Measurements from ENCODE around the gene HIVEP3.

HIVEP3 gene

GRCh38 chr1:41640756-41641474 lies 277.8 kb downstream of the HIVEP3 start:
- Histone ChIP-seq H3K9me3 (ENCODE audit: insufficient read depth, low read depth, low read length) (no peaks in the 10 kb centered on the region), H3K27me3 (ENCODE audit: insufficient read depth, low read length, poor library complexity, severe bottlenecking) (no peaks in the 10 kb centered on the region), H3K4me2 (ENCODE audit: low read depth, low read length, poor library complexity, severe bottlenecking) (no peak overlapping the region), H3K79me2 (ENCODE audit: insufficient read depth, low read length) (no peaks in the 10 kb centered on the region), H2AFZ (ENCODE audit: low read length) (no peak overlapping the region), H3F3A (ENCODE audit: low read depth) (no peaks in the 10 kb centered on the region), H3K4me3 (ENCODE audit: low read length, poor library complexity, severe bottlenecking) (no peak overlapping the region), H3K9me2 (replicated peaks; ENCODE audit: low read depth, low read length) (no peaks in the 10 kb centered on the region), H4K20me1 (ENCODE audit: insufficient read depth, low read length, poor library complexity, severe bottlenecking) (no peaks in the 10 kb centered on the region), H3K36me3 (ENCODE audit: insufficient read depth, low read length) (no peaks in the 10 kb centered on the region), H3K9ac (ENCODE audit: low read depth, low read length, poor library complexity, severe bottlenecking) (no peak overlapping the region), H3K4me1 (ENCODE audit: insufficient read depth, low read length, poor library complexity, severe bottlenecking) (peaks cover 9% of the 10 kb centered on the region)
- TF ChIP-seq, protein P1, sequence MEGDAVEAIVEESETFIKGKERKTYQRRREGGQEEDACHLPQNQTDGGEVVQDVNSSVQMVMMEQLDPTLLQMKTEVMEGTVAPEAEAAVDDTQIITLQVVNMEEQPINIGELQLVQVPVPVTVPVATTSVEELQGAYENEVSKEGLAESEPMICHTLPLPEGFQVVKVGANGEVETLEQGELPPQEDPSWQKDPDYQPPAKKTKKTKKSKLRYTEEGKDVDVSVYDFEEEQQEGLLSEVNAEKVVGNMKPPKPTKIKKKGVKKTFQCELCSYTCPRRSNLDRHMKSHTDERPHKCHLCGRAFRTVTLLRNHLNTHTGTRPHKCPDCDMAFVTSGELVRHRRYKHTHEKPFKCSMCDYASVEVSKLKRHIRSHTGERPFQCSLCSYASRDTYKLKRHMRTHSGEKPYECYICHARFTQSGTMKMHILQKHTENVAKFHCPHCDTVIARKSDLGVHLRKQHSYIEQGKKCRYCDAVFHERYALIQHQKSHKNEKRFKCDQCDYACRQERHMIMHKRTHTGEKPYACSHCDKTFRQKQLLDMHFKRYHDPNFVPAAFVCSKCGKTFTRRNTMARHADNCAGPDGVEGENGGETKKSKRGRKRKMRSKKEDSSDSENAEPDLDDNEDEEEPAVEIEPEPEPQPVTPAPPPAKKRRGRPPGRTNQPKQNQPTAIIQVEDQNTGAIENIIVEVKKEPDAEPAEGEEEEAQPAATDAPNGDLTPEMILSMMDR (conservative IDR thresholded peaks at IDR 0.05; ENCODE audit: low read length), result no peak
- no peak for TF ChIP-seq EZH2phosphoT487 (IDR thresholded peaks at IDR 0.05; ENCODE audit: borderline replicate concordance)

DNA sequence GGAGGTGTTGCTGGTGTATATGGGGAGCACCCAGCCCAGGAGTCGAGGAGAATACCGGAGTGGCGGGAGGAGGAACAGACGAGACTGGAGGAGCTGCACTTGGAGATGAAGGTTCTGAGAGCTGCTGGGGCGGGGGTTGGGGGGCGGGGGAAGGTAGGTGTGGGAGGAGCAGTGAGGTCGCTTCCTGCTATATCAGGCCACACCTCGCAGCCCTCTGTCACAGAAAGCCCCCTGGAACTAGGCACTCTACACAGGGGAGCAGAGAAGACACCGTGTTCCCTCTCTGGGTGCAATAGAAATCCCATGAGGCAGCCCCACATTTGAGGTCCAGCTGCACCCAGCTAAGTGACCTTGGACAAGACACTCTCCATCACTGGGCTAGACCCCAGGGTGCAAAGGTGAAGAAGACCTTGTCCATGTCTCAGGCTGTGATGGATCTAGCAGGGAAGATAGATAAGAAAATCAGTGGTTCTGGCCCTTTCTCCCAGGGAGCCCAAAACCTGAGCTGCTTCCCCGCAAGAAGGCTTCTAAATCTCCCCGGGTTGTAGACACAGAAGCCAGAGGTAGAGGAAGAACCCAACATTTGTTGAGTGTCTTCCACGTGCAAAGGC lies 278.5 kb downstream of the HIVEP3 start:
- Histone ChIP-seq H3F3A (ENCODE audit: low read depth) (no peaks in the 10 kb centered on the region), H3K36me3 (ENCODE audit: insufficient read depth, low read length) (no peaks in the 10 kb centered on the region), H3K9me3 (ENCODE audit: insufficient read depth, low read depth, low read length) (no peaks in the 10 kb centered on the region), H4K20me1 (ENCODE audit: insufficient read depth, low read length, poor library complexity, severe bottlenecking) (no peaks in the 10 kb centered on the region), H3K79me2 (ENCODE audit: insufficient read depth, low read length) (no peaks in the 10 kb centered on the region), H3K9ac (ENCODE audit: low read depth, low read length, poor library complexity, severe bottlenecking) (no peak overlapping the region), H3K27me3 (ENCODE audit: insufficient read depth, low read length, poor library complexity, severe bottlenecking) (no peaks in the 10 kb centered on the region), H3K9me2 (replicated peaks; ENCODE audit: low read depth, low read length) (no peaks in the 10 kb centered on the region), H3K4me3 (ENCODE audit: low read length, poor library complexity, severe bottlenecking) (no peak overlapping the region), H3K4me1 (ENCODE audit: insufficient read depth, low read length, poor library complexity, severe bottlenecking) (peaks cover 9% of the 10 kb centered on the region), H2AFZ (ENCODE audit: low read length) (no peak overlapping the region), H3K4me2 (ENCODE audit: low read depth, low read length, poor library complexity, severe bottlenecking) (no peak overlapping the region)
- TF ChIP-seq, protein P1 (conservative IDR thresholded peaks at IDR 0.05; ENCODE audit: low read length), result no peak
- TF ChIP-seq EZH2phosphoT487 (IDR thresholded peaks at IDR 0.05; ENCODE audit: borderline replicate concordance), result no peak

- Histone ChIP-seq H2AFZ (ENCODE audit: low read length) (no peak overlapping the region), H3K9me2 (replicated peaks; ENCODE audit: low read depth, low read length) (no peaks in the 10 kb centered on the region), H4K20me1 (ENCODE audit: insufficient read depth, low read length, poor library complexity, severe bottlenecking) (no peaks in the 10 kb centered on the region), H3K4me2 (ENCODE audit: low read depth, low read length, poor library complexity, severe bottlenecking) (no peak overlapping the region), H3K4me3 (ENCODE audit: low read length, poor library complexity, severe bottlenecking) (no peak overlapping the region), H3K36me3 (ENCODE audit: insufficient read depth, low read length) (no peaks in the 10 kb centered on the region), H3K27me3 (ENCODE audit: insufficient read depth, low read length, poor library complexity, severe bottlenecking) (no peaks in the 10 kb centered on the region), H3K79me2 (ENCODE audit: insufficient read depth, low read length) (no peaks in the 10 kb centered on the region), H3K9ac (ENCODE audit: low read depth, low read length, poor library complexity, severe bottlenecking) (no peak overlapping the region), H3K9me3 (ENCODE audit: insufficient read depth, low read depth, low read length) (no peaks in the 10 kb centered on the region), H3F3A (ENCODE audit: low read depth) (no peaks in the 10 kb centered on the region), H3K4me1 (ENCODE audit: insufficient read depth, low read length, poor library complexity, severe bottlenecking) (peaks cover 9% of the 10 kb centered on the region)
- no peak for TF ChIP-seq EZH2phosphoT487 (IDR thresholded peaks at IDR 0.05; ENCODE audit: borderline replicate concordance)
- TF ChIP-seq, protein P1 (conservative IDR thresholded peaks at IDR 0.05; ENCODE audit: low read length), result no peak
Observed at GRCh38 chr1:41639332-41639936, 279.3 kb downstream of the HIVEP3 start.

Measured in Loucy (cell line).